Thoracic aorta (tissue), 2 donors: ENCODE results near the gene IRAK2. TPM values are rescaled to one million over a fixed set of nuclear protein-coding genes. Genes with fewer than 3 reads are reported as not detected.

Source experiments
- ATAC-seq: fragments of 150-250 bp; one replicate; pipeline ENCODE4 v1.8.0; 2017; ENCODE audit warnings: low read depth; ENCODE audit not compliant: insufficient number of reproducible peaks, low FRiP score
- DNase-seq: peaks from one replicate; pipeline ENCODE4 v3.0.0-alpha.2; 2020; ENCODE audit warnings: low spot score
- H3K27ac ChIP-seq, 2 donors: fragments of 200-600 bp; sonication (generic); 1 replicate in 1 of 2; 2 replicates in 1 of 2; pipeline ENCODE4 v1.5.1; 2016; ENCODE audit warnings: mild to moderate bottlenecking in 2 of 2, moderate library complexity in 2 of 2
- H3K27me3 ChIP-seq: fragments of 200-600 bp; sonication (generic); replicated peaks from 2 replicates; pipeline ENCODE4 v1.6.0; 2016; ENCODE audit warnings: mild to moderate bottlenecking; ENCODE audit not compliant: insufficient read depth
- H3K36me3 ChIP-seq: fragments of 200-600 bp; sonication (generic); one replicate; pipeline ENCODE4 v1.5.1; 2016
- H3K4me1 ChIP-seq, 2 donors: fragments of 200-600 bp; sonication (generic); 1 replicate in 1 of 2; 2 replicates in 1 of 2; pipeline versions ENCODE4 v1.5.1 to v1.6.0; 2016; ENCODE audit warnings: low read depth in 2 of 2, mild to moderate bottlenecking in 1 of 2; ENCODE audit not compliant: control insufficient read depth in 1 of 2
- H3K4me3 ChIP-seq: fragments of 200-600 bp; sonication (generic); 2 replicates; pipeline ENCODE4 v1.5.1; 2016; ENCODE audit warnings: mild to moderate bottlenecking
- H3K9me3 ChIP-seq: fragments of 200-600 bp; sonication (generic); 2 replicates; pipeline ENCODE4 v1.5.1; 2016
- total RNA-seq, 2 donors: library from RNA; depleted of rRNA; stranded (reverse); fragments of >200 nt; gene quantifications; one replicate each; pipeline versions ENCODE4 v1.1.0 to v1.2.3, GENCODE V29; 2016
- TF ChIP-seq, protein P1 (sequence below): fragments of 200-600 bp; sonication (generic); IDR thresholded peaks from one replicate; pipeline ENCODE4 v1.5.1; 2019; ENCODE audit warnings: antibody characterized with exemption

The IRAK2 gene
- total RNA-seq, 2 donors from 2014 or later = 5.7 to 13.8 TPM

DNA sequence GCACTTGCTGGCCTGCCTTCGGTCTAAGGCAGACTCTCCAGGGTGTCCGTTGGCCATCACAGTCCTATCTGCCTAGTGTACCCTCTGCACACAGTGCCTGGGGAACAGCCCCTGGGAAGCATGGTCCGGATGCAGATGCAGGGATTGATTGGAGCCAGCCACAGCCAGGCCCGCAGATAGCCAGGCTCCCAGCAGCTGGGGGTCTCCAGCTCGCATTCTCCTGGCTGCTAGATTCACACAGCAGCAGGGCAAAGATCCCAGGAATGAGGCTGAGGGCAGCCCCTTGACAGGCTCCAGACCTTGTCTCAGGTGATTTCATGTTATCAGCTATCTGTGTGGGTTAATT is 41.4 kb downstream of the IRAK2 start:
- TF ChIP-seq, protein P1, sequence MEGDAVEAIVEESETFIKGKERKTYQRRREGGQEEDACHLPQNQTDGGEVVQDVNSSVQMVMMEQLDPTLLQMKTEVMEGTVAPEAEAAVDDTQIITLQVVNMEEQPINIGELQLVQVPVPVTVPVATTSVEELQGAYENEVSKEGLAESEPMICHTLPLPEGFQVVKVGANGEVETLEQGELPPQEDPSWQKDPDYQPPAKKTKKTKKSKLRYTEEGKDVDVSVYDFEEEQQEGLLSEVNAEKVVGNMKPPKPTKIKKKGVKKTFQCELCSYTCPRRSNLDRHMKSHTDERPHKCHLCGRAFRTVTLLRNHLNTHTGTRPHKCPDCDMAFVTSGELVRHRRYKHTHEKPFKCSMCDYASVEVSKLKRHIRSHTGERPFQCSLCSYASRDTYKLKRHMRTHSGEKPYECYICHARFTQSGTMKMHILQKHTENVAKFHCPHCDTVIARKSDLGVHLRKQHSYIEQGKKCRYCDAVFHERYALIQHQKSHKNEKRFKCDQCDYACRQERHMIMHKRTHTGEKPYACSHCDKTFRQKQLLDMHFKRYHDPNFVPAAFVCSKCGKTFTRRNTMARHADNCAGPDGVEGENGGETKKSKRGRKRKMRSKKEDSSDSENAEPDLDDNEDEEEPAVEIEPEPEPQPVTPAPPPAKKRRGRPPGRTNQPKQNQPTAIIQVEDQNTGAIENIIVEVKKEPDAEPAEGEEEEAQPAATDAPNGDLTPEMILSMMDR = no peak
- ATAC-seq = no peak
- no peaks in the 10 kb centered on the region for H3K9me3 ChIP-seq

GRCh38 chr3:10213156-10213792 is 48.6 kb downstream of the IRAK2 start:
- peaks cover 18% of the 10 kb centered on the region for H3K36me3 ChIP-seq
- no peaks in the 10 kb centered on the region for H3K9me3 ChIP-seq
- no peaks in the 10 kb centered on the region for H3K27me3 ChIP-seq
- H3K4me3 ChIP-seq = no peak overlapping the region
- DNase-seq (no peak), ATAC-seq (no peak)
- no peak overlapping the region for H3K27ac ChIP-seq
- TF ChIP-seq, protein P1 = no peak
- no peaks in the 10 kb centered on the region for H3K4me1 ChIP-seq

More for the DNA sequence above, 41.4 kb downstream of the IRAK2 start:
- H3K36me3 ChIP-seq = peaks cover 10% of the 10 kb centered on the region
- H3K27me3 ChIP-seq = no peaks in the 10 kb centered on the region
- peaks cover 25 to 47% of the 10 kb centered on the region in 2 donors for H3K4me1 ChIP-seq
- peak overlapping the region; percentile 89 to 94 for H3K27ac ChIP-seq
- no peak overlapping the region for H3K4me3 ChIP-seq
- DNase-seq = no peak

DNA sequence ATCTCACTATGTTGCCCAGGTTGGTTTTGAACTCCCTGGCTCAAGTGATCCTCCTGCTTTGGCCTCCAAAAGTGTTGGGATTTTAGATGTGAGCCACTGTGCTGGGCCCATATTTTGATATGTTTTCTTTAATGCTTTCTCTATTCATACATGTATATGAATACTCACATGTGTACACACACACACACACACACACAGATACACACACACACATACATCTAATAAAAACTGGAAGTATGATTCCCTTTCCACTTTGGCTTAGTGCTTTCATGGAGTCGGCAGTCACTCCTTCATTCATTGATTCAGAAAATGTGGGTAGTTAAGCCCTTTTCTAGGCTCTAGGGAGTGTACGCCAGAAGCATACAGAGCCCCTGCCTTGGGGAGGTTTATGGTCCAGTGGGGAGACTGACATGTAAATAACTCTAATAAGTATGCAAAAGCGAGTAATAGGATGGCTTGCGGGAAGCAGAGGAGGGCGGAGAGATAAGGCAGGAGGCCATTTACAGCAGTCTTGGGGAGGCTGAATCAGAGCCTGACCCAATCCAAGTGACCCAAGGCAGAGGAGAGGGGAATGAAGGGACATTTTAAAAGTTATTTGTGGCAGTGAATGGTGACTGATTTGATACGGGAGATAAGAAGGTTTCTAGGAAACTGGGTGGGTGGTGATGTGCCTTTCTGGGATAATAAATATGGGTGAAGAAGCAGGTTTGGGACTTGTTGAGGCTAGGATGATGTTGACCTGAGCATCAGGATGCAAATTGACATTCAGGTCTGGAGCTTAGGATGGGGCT is 51.1 kb downstream of the IRAK2 start:
- Histone ChIP-seq H3K27ac (no peak overlapping the region), H3K4me1 (no peaks in the 10 kb centered on the region), H3K27me3 (no peaks in the 10 kb centered on the region), H3K9me3 (no peaks in the 10 kb centered on the region), H3K36me3 (peaks cover 15% of the 10 kb centered on the region), H3K4me3 (no peak overlapping the region)
- ATAC-seq = no peak
- no peak for DNase-seq
- TF ChIP-seq, protein P1 = no peak

GRCh38 chr3:10217359-10217758 is 52.6 kb downstream of the IRAK2 start:
- Histone ChIP-seq H3K4me3 (no peak overlapping the region), H3K27me3 (no peaks in the 10 kb centered on the region), H3K9me3 (no peaks in the 10 kb centered on the region), H3K36me3 (peaks cover 19% of the 10 kb centered on the region), H3K4me1 (no peaks in the 10 kb centered on the region), H3K27ac (no peak overlapping the region)
- ATAC-seq (no peak), DNase-seq (no peak)
- TF ChIP-seq, protein P1 = no peak

GRCh38 chr3:10219737-10220136 is 55.0 kb downstream of the IRAK2 start:
- TF ChIP-seq, protein P1 = no peak

More at GRCh38 chr3:10219737-10220136, 55.0 kb downstream of the IRAK2 start:
- Histone ChIP-seq H3K27ac (no peak overlapping the region), H3K9me3 (no peaks in the 10 kb centered on the region), H3K4me3 (no peak overlapping the region), H3K36me3 (peaks cover 19% of the 10 kb centered on the region), H3K4me1 (peaks cover 0 to under 1% of the 10 kb centered on the region in 2 donors), H3K27me3 (no peaks in the 10 kb centered on the region)
- no peak for DNase-seq
- no peak for ATAC-seq
